DOHH2 (cell line): ENCODE measurements around the gene CRAT.

ENCODE experiments used
- EZH2phosphoT487 ChIP-seq: fragments of 200-600 bp; sonication (generic); IDR thresholded peaks from 2 replicates; pipeline ENCODE4 v1.6.1; 2017; ENCODE audit warnings: borderline replicate concordance, mild to moderate bottlenecking, antibody characterized with exemption, low read length, moderate library complexity, mixed read lengths
- TF ChIP-seq, protein P1 (sequence below): fragments of 200-600 bp; sonication (generic); IDR thresholded peaks from one replicate; pipeline ENCODE4 v1.5.1; 2014; ENCODE audit warnings: antibody characterized with exemption, mild to moderate bottlenecking, low read depth, low read length; ENCODE audit not compliant: poor library complexity, severe bottlenecking

DNA sequence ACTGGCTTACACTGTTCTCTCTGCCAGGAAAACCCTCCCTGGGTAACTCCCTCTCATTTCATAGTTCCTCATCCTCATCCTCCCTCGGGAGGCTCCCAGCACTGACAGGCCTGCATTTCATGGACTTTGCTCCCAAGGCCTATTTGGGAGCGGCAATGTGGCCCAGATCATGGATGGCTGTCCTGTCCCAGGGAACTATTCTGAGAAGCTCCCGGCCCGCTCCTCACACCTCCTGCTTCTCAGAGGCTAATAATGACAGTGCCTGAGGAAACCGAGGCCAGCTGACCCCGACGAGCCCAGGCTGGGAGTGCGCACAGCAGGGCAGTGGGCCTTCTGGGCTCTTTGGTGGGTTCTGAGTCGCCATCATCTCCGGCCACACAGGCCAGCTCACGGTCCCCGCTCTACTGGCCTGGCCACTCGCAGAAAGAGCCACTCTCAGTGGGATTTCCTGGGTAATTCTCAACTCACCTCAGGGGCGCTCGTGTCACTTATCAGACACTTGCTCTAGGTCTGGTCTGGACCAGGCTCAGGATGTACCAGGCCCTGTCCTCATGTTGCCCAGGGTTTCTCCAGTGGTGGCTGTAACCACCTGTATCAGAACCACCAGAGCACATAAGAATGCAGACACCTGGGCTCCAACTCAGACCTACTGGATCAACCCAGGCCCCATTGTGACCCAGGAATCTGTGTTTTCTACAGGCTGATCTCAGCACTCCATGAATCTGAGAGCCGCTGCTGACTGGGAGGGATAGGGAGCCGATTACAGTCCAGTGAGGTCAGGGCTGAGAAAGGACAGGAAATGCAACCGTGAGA is 31.7 kb downstream of the CRAT start:
- TF ChIP-seq, protein P1, sequence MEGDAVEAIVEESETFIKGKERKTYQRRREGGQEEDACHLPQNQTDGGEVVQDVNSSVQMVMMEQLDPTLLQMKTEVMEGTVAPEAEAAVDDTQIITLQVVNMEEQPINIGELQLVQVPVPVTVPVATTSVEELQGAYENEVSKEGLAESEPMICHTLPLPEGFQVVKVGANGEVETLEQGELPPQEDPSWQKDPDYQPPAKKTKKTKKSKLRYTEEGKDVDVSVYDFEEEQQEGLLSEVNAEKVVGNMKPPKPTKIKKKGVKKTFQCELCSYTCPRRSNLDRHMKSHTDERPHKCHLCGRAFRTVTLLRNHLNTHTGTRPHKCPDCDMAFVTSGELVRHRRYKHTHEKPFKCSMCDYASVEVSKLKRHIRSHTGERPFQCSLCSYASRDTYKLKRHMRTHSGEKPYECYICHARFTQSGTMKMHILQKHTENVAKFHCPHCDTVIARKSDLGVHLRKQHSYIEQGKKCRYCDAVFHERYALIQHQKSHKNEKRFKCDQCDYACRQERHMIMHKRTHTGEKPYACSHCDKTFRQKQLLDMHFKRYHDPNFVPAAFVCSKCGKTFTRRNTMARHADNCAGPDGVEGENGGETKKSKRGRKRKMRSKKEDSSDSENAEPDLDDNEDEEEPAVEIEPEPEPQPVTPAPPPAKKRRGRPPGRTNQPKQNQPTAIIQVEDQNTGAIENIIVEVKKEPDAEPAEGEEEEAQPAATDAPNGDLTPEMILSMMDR = no peak
- TF ChIP-seq EZH2phosphoT487 = no peak
